NCI-H748 (cell line): ENCODE measurements around the gene SPDYE2.
"Not testable (repeated sequence)": the region's sequence is repeated elsewhere in the genome, so short reads cannot be mapped to it uniquely, and the experiment has no call there.

Experiments
- DNase-seq: peaks from one replicate; lab custom pipeline; 2025; ENCODE audit not compliant: unreplicated experiment; lab: John Stamatoyannopoulos, UW

SPDYE2 gene

GRCh38 chr7:102550808-102551422 lies at the start of gene SPDYE2:
Gene SPDYE2, plus strand, starts transcription at chr7:102551226. Its CDS starts 2,030 bp downstream, at chr7:102553256.
- DNase-seq = not testable (repeated sequence)

- not testable (repeated sequence) for DNase-seq
Observed at GRCh38 chr7:102503141-102503540, 47.9 kb upstream of the SPDYE2 start.

- not testable (repeated sequence) for DNase-seq
Observed at GRCh38 chr7:102505298-102506185, 45.5 kb upstream of the SPDYE2 start.

- DNase-seq = not testable (repeated sequence)
Observed at GRCh38 chr7:102507410-102508088, 43.5 kb upstream of the SPDYE2 start.

- not testable (repeated sequence) for DNase-seq
Observed at GRCh38 chr7:102510575-102510974, 40.5 kb upstream of the SPDYE2 start.

- DNase-seq = not testable (repeated sequence)
Observed at GRCh38 chr7:102511860-102512522, 39.0 kb upstream of the SPDYE2 start.

- not testable (repeated sequence) for DNase-seq
Observed at GRCh38 chr7:102512642-102513221, 38.3 kb upstream of the SPDYE2 start.

GRCh38 chr7:102514881-102515721 lies 35.9 kb upstream of the SPDYE2 start:
- not testable (repeated sequence) for DNase-seq

GRCh38 chr7:102515889-102516288 lies 35.1 kb upstream of the SPDYE2 start:
- not testable (repeated sequence) for DNase-seq

GRCh38 chr7:102516951-102517350 lies 34.1 kb upstream of the SPDYE2 start:
- DNase-seq = not testable (repeated sequence)

- DNase-seq = not testable (repeated sequence)
Observed at GRCh38 chr7:102517550-102518147, 33.4 kb upstream of the SPDYE2 start, which contains the start of gene RASA4B. Gene RASA4B, minus strand, starts transcription at chr7:102517777. Its CDS starts 67 bp downstream, at chr7:102517710.

GRCh38 chr7:102520797-102521196 lies 30.2 kb upstream of the SPDYE2 start:
- DNase-seq = not testable (repeated sequence)

- not testable (repeated sequence) for DNase-seq
Observed at GRCh38 chr7:102524803-102525202, 26.2 kb upstream of the SPDYE2 start.

GRCh38 chr7:102527182-102527581 lies 23.8 kb upstream of the SPDYE2 start:
- DNase-seq = not testable (repeated sequence)

- DNase-seq = not testable (repeated sequence)
Observed at GRCh38 chr7:102527822-102528793, 22.9 kb upstream of the SPDYE2 start.

- DNase-seq = not testable (repeated sequence)
Observed at GRCh38 chr7:102531583-102531982, 19.4 kb upstream of the SPDYE2 start.

GRCh38 chr7:102532127-102532526 lies 18.9 kb upstream of the SPDYE2 start:
- DNase-seq = not testable (repeated sequence)
